RPMI8226 (cell line): ENCODE measurements around the gene HNF1B.
"Not testable (repeated sequence)": the region's sequence is repeated elsewhere in the genome, so short reads cannot be mapped to it uniquely, and the experiment has no call there.

Source experiments
- DNase-seq: peaks from one replicate; pipeline ENCODE4 v3.0.0-alpha.2; 2015

The HNF1B gene

GRCh38 chr17:37699285-37699973 is 45.4 kb downstream of the HNF1B start:
- no peak for DNase-seq

DNA sequence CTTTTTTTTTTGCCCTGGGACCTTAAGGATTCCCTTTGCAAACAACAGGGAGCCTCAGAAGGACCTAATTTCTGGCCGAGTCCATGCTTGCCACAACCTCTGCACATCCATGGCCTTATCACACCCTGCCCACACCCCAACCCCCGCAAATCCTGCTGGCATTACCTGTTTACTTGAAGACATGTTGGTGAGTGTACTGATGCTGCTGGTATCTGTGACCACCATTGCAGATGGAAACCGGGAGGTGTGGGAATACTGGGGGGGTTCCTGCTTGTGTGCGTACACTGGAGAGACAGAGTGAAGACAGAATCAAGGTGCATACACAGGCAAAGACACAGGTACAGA is 46.0 kb downstream of the HNF1B start:
- no peak for DNase-seq

DNA sequence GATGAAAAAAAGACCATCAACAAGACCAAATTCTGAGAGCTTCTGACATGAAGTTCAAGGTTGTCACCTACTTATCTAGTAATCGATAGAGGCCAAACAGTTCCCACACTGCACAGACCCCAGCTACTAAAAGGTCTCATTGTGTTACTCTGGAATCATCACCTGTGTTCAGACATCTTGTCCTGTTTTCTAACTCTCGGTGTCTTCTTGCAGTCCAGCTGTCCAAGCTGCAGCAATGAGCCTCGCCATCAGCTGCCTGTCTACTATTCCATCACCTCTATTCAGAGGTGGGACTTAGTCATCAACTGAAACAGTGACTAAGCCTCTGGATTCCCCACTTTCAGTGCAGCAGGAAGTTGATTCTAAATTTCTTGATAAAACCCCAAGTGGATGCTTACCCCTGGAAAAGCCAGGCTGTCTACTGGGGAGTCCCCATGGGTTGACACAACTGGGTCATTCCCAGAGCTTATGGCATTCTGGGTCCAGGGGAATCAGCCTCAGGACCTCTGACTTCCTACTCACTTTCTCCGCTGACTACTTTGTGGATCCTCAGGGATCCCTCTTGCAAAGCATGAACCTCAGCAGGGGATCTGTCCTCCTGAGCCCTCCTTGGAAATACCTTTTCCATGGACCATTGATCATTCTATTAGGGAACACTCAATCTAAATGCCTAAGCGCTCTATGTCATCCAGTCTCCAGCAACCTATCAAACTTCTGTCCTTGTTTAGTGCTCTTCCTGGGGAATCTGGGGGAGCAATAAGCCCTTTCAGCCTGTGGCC is 46.5 kb downstream of the HNF1B start:
- DNase-seq = no peak

DNA sequence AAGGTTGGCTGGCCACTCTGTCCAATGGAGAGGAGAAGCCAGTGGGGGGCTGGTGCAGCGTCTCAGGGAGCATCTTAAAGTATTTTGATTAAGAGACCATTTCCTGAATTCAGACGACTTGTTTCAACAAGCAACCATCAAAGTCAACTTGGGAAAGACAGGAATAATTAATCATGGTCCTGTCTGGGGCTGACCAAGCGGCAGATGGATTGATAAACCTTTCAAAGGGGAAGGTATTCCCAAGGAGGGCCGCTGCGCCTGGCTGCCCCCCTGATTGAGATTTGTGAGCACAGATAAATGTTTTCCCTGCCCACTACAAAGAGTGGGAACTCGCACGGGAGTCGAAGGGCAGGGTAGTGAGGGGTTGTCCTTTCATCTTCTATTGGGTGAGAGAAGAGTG is 47.5 kb downstream of the HNF1B start:
- no peak for DNase-seq

GRCh38 chr17:37696366-37696765 is 48.5 kb downstream of the HNF1B start:
- DNase-seq = no peak

- DNase-seq = no peak
These were observed 49.1 kb downstream of the HNF1B start for GRCh38 chr17:37695726-37696125.

- no peak for DNase-seq
These were observed 50.1 kb downstream of the HNF1B start for GRCh38 chr17:37694734-37695133.

DNA sequence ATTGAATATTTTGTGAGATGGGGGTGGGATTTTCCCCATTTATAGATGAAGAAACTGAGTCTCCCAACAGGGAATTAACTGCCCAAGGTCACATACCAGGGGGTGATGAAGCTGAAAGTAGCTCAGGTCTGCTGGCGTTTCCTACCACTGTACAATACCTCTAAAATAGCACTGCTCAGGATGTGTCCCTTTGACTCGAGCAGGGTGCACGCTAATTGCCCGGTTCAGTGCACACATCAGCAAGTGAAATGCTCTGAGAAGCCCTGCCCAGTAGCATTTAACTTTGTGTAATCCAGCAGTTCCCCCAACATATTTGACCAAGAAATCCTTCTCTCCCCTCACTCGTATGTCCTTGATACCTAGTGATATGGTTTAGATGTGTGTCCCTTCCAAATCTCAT is 51.5 kb downstream of the HNF1B start:
- DNase-seq = no peak

DNA sequence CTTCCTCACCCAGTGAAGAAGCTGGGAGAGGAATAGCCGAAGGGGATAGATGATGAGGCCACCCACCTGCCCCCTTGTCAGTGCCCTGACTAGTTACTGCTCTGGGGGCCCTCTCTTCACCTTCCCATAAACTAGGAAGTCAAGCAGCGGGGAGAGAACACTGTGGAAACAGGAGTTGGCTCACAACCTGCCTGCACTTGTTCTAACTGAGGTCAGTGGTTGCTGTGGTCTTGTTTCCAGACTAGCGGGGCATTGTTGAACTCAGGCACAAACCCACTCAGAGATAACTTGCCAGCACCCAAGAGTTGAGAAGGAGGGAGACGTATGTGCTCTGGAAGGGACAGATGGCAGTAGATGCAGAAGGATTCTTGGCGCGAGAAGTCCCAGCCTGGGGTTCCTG is 53.1 kb downstream of the HNF1B start:
- no peak for DNase-seq

DNA sequence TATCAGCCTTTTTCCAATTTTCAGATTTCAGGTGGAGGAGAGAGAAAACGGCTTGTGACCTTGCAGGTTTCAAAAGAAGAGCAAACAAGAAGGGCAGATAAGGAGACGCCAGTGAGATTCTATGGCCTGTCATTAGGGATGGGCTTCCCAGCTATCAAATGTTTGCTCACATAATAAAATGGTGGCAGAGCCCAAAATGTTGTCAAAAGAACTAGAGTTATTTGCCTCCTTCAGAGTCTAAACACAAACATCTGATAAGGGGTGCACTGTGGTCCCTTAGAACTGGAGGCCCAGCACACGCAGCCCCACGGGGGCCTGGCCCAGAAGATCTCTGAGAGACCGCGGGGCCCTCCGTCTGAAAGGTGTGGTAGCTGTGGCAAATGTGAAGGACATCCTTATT is 55.5 kb downstream of the HNF1B start:
- no peak for DNase-seq

DNA sequence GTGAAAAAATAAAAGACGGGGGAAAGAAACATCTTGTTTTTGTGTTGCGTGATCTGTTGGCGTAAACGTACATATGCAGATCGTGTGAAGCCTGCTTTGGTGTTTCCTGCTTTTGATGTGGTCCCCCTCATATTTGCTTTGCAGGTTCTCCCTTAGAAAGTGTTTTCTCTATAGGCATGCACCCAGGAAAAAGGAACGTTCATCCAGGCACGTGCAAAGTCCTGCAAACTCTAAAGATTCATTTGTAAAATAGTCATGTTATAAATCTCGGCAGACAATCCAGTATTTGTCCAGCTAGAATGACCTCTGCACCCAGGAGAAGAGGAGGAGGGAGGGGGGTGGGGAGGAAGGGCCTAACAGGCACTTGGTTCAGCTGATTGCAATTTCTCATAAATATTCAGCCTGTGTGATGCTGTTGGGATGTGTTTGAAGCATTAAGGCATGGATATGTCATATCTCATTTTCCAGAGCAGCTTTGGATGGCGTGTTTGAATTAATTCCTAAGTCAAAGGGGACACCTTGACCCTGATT is 61.3 kb downstream of the HNF1B start:
- no peak for DNase-seq

- no peak for DNase-seq
These were observed 62.9 kb downstream of the HNF1B start for GRCh38 chr17:37682007-37682406.

GRCh38 chr17:37679995-37680394 is 64.9 kb downstream of the HNF1B start:
- not testable (repeated sequence) for DNase-seq

DNA sequence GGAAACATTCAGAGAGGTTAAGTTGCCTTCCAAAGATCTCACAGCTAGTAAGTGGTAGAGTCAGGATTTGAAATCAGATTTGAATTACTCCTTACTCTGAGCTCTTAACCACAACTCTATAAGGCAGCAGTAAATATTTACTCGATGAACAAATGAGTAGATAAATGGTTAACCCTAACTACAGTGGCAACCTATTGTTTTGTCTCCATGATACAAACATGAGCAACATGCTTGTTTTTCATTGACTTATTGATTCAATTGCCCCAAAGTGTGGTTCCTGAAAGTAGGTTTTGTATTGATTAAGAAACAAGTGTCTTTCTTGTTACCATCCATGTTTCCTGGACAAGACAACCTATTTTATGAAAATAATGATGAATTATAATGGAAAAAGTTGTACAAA is 66.8 kb downstream of the HNF1B start:
- DNase-seq = no peak

DNA sequence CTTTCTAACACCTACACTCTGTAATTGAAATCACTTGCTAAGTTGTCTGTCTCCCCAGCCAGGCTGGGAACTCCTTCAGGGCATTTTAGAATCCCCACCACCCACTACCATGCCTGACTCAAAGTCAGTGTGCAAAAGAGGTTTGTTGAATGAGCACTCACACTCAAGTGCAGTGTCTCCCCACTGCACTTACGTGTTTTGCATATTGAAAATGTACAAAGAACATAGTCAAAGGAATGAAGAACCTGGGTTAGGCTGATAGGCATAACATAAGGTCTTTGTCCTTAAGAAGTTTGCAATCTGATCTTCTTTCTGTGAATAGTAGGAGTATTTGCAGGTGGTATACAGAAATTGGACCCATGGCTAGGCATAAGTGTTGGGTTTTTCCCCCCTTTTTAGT is 67.8 kb downstream of the HNF1B start:
- DNase-seq = no peak

DNA sequence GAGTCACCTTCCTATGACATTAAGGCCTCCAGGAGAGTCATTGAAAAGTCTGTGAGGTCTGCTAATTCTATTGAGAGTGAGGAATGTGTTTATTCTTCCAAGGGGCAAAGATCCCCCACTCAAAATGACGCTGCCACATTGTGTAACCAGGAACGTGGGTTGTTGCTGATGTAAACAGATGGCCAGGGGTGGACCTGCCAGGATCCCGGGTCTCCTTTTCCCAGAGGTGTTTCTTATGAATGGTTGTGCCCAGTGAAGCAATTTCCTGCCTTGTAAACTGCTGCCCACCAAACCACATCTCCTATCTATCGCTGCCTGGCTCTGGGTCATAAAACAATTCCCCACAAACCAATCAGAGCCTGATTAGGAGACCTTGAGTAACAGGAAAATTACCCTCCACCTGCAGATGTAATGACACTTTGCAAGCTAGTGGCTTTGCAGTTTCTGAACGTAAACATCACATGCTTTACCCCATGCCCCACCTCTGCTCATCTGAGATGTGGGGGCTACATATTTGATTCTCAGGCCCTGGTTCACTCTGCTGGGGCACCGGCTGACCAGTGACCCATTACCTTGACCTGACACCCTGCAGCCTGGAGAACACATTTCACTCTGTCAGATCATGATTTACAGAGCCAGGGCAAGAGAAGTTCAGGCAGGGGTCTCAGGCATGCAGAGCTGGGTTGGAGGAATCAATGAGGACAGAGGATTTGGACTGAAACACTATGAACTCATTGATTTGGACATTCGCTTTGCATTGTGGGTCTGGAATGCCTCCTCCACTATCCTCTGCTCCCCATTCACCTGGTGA is 68.5 kb downstream of the HNF1B start:
- no peak for DNase-seq

GRCh38 chr17:37674511-37674910 is 70.3 kb downstream of the HNF1B start:
- DNase-seq = no peak

GRCh38 chr17:37673386-37673785 is 71.5 kb downstream of the HNF1B start:
- DNase-seq = no peak

GRCh38 chr17:37672548-37673078 is 72.2 kb downstream of the HNF1B start:
- no peak for DNase-seq

DNA sequence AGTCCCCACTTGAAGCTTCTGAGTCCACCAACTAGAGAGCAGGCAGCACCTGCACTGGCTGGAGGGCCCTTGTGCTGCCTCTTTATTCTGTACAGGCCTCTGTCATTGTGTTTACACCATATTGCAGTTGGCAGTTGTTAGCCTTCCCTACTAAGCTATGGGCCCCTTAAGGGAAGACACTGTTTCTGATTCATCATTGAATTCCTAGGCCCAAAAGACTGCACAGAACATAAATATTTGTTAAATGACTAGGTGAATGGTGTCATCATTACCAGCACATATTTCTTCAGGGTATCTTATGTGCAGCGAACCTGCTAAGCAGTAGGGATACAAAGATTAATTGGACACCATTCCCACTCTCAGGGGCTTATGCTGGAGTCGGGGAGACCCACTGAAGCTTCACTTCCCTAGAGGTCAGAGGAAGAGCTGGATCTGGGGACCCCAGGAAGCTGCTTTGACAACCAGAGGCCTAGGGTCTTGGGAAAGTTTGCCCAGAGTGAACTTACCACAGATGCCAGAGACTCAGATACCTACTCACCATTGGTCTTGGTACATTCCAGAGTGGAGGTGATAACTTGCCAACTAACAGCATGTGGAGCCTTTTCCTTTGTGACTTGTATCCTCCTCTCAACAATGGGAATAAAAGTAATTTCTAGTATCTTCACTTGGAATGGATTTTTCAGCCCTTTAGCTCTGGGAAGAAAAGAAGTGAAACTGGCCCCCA is 72.9 kb downstream of the HNF1B start:
- no peak for DNase-seq

- DNase-seq = no peak
These were observed 73.6 kb downstream of the HNF1B start for GRCh38 chr17:37671028-37671823.

GRCh38 chr17:37667039-37667438 is 77.8 kb downstream of the HNF1B start:
- DNase-seq = no peak
